H9 (cell line): ENCODE measurements around the gene LHFPL5. TPM values are rescaled to one million over a fixed set of nuclear protein-coding genes. Genes with fewer than 3 reads are reported as not detected.

Source experiments
- DNase-seq: peaks from one replicate; pipeline ENCODE4 v3.0.0-alpha.2; 2017
- H2AFZ ChIP-seq: one replicate; pipeline ENCODE4 v1.6.1; 2013; ENCODE audit warnings: mild to moderate bottlenecking, low read length, control low read depth, moderate library complexity
- H2AK5ac ChIP-seq: 2 replicates; pipeline ENCODE4 v1.6.1; 2013; ENCODE audit warnings: low read length, control low read depth, mixed read lengths; ENCODE audit not compliant: insufficient read length
- H2BK120ac ChIP-seq: one replicate; pipeline ENCODE4 v1.6.1; 2013; ENCODE audit warnings: low read depth, mild to moderate bottlenecking, low read length, control low read depth, inconsistent platforms; ENCODE audit not compliant: poor library complexity, severe bottlenecking
- H2BK12ac ChIP-seq: 2 replicates; pipeline ENCODE4 v1.6.1; 2013; ENCODE audit warnings: low read length, control low read depth, mixed read lengths, low read depth; ENCODE audit not compliant: insufficient read length
- H2BK15ac ChIP-seq: 2 replicates; pipeline ENCODE4 v1.6.1; 2013; ENCODE audit warnings: low read depth, low read length, control low read depth
- H2BK20ac ChIP-seq: one replicate; pipeline ENCODE4 v1.6.1; 2013; ENCODE audit warnings: low read depth, mild to moderate bottlenecking, low read length, control low read depth, inconsistent platforms; ENCODE audit not compliant: poor library complexity, severe bottlenecking
- H2BK5ac ChIP-seq: 2 replicates; pipeline ENCODE4 v1.6.1; 2013; ENCODE audit warnings: low read length, control low read depth, mixed read lengths; ENCODE audit not compliant: insufficient read length
- H3K14ac ChIP-seq: 2 replicates; pipeline ENCODE4 v1.6.1; 2013; ENCODE audit warnings: low read length, control low read depth; ENCODE audit not compliant: insufficient read depth
- H3K18ac ChIP-seq: 2 replicates; pipeline ENCODE4 v1.6.1; 2013; ENCODE audit warnings: low read depth, mild to moderate bottlenecking, mixed read lengths, low read length, control low read depth; ENCODE audit not compliant: insufficient read length
- H3K23ac ChIP-seq: 2 replicates; pipeline ENCODE4 v1.6.1; 2013; ENCODE audit warnings: low read length, control low read depth, mixed read lengths, low read depth; ENCODE audit not compliant: insufficient read length
- H3K23me2 ChIP-seq: 2 replicates; pipeline ENCODE4 v1.6.1; 2013; ENCODE audit warnings: low read depth, mild to moderate bottlenecking, mixed read lengths, low read length, control low read depth; ENCODE audit not compliant: insufficient read length, poor library complexity, severe bottlenecking
- H3K27ac ChIP-seq: 2 replicates; pipeline ENCODE4 v1.5.1; 2013; ENCODE audit warnings: low read length, control low read depth, mixed read lengths, low read depth; ENCODE audit not compliant: insufficient read length
- H3K27me3 ChIP-seq: 2 replicates; pipeline ENCODE4 v1.6.1; 2013; ENCODE audit warnings: low read length, control low read depth, inconsistent platforms; ENCODE audit not compliant: insufficient read depth
- H3K4ac ChIP-seq: 2 replicates; pipeline ENCODE4 v1.6.1; 2013; ENCODE audit warnings: low read depth, mild to moderate bottlenecking, control low read depth, inconsistent platforms, low read length, moderate library complexity
- H3K4me1 ChIP-seq: 2 replicates; pipeline ENCODE4 v1.6.1; 2013; ENCODE audit warnings: low read length, control low read depth, inconsistent platforms; ENCODE audit not compliant: insufficient read depth
- H3K4me2 ChIP-seq: 2 replicates; pipeline ENCODE4 v1.6.1; 2013; ENCODE audit warnings: low read length, control low read depth, mixed read lengths; ENCODE audit not compliant: insufficient read length, insufficient read depth
- H3K56ac ChIP-seq: 2 replicates; pipeline ENCODE4 v1.6.1; 2013; ENCODE audit warnings: low read depth, mild to moderate bottlenecking, mixed read lengths, low read length, control low read depth; ENCODE audit not compliant: insufficient read length
- H3K79me1 ChIP-seq: 2 replicates; pipeline ENCODE4 v1.6.1; 2013; ENCODE audit warnings: low read depth, mild to moderate bottlenecking, moderate library complexity, low read length, control low read depth, inconsistent platforms; ENCODE audit not compliant: insufficient read depth, poor library complexity, severe bottlenecking
- H3K79me2 ChIP-seq: 2 replicates; pipeline ENCODE4 v1.6.1; 2013; ENCODE audit warnings: low read length, control low read depth, inconsistent platforms; ENCODE audit not compliant: insufficient read depth
- H3K9ac ChIP-seq: 2 replicates; pipeline ENCODE4 v1.6.1; 2013; ENCODE audit warnings: low read length, control low read depth, mixed read lengths; ENCODE audit not compliant: insufficient read length; ENCODE audit errors: extremely low read depth
- H3K9me3 ChIP-seq: one replicate; pipeline ENCODE4 v1.6.1; 2013; ENCODE audit warnings: low read depth, low read length, inconsistent platforms; ENCODE audit not compliant: control insufficient read depth
- H3T11ph ChIP-seq: one replicate; pipeline ENCODE4 v1.6.1; 2013; ENCODE audit warnings: mild to moderate bottlenecking, low read length, control low read depth, inconsistent platforms
- H4K20me1 ChIP-seq: one replicate; pipeline ENCODE4 v1.6.1; 2013; ENCODE audit not compliant: control insufficient read depth, insufficient read length, insufficient read depth
- H4K5ac ChIP-seq: 2 replicates; pipeline ENCODE4 v1.6.1; 2013; ENCODE audit warnings: low read depth, mild to moderate bottlenecking, mixed read lengths, low read length, control low read depth; ENCODE audit not compliant: insufficient read length
- H4K8ac ChIP-seq: replicated peaks from 2 replicates; pipeline ENCODE4 v1.6.1; 2013; ENCODE audit warnings: low read length, control low read depth, mixed read lengths, low read depth; ENCODE audit not compliant: insufficient read length
- H4K91ac ChIP-seq: 2 replicates; pipeline ENCODE4 v1.6.1; 2013; ENCODE audit warnings: low read depth, mild to moderate bottlenecking, moderate library complexity, mixed read lengths, low read length, control low read depth; ENCODE audit not compliant: insufficient read length
- H3K27ac Mint-ChIP-seq, 3 experiments: 2 replicates in 2 of 3; 3 replicates in 1 of 3; pipeline ENCODE4 v1.8.0; 2020 to 2021; ENCODE audit warnings: mixed read lengths in 3 of 3, mild to moderate bottlenecking in 1 of 3, moderate library complexity in 1 of 3
- H3K27me3 Mint-ChIP-seq: 2 replicates; pipeline ENCODE4 v1.8.0; 2021; ENCODE audit warnings: low read depth, mild to moderate bottlenecking, moderate library complexity, mixed read lengths
- H3K36me3 Mint-ChIP-seq, 3 experiments: 2 replicates in 2 of 3; 3 replicates in 1 of 3; pipeline ENCODE4 v1.8.0; 2020 to 2021; ENCODE audit warnings: low read depth in 3 of 3, mixed read lengths in 3 of 3; ENCODE audit not compliant: insufficient read depth in 1 of 3
- H3K4me1 Mint-ChIP-seq, 2 experiments: 2 replicates each; pipeline ENCODE4 v1.8.0; 2020; ENCODE audit warnings: mixed read lengths in 2 of 2
- H3K4me3 Mint-ChIP-seq, 2 experiments: 2 replicates in 1 of 2; 3 replicates in 1 of 2; pipeline ENCODE4 v1.8.0; 2020 to 2021; ENCODE audit warnings: mild to moderate bottlenecking in 2 of 2, mixed read lengths in 2 of 2, moderate library complexity in 1 of 2
- H3K9me3 Mint-ChIP-seq, 2 experiments: 2 replicates in 1 of 2; 3 replicates in 1 of 2; pipeline ENCODE4 v1.8.0; 2020; ENCODE audit warnings: mild to moderate bottlenecking in 2 of 2, mixed read lengths in 2 of 2, moderate library complexity in 1 of 2
- CTCF ChIP-seq: fragments of 200-600 bp; sonication (generic); conservative IDR thresholded peaks from 3 replicates; pipeline ENCODE4 v1.8.0; 2021; ENCODE audit warnings: antibody characterized with exemption, mild to moderate bottlenecking
- WGBS: extraction: QIAGEN DNeasy Blood & Tissue Kit; methylation state at CpG from one replicate; pipeline ENCODE4 v1.1.7; 2013; ENCODE audit warnings: missing lambda C conversion rate, low lambda C conversion rate, mixed read lengths; ENCODE audit not compliant: insufficient read length; ENCODE audit errors: extremely low coverage; 5-methylcytosine and 5-hydroxymethylcytosine counted together
- total RNA-seq: library from RNA; stranded (reverse); gene quantifications from 2 replicates; pipeline ENCODE4 v1.2.1, GENCODE V29; 2021

Gene LHFPL5
- total RNA-seq, 1 experiment from 2014 or later, result not detected

DNA sequence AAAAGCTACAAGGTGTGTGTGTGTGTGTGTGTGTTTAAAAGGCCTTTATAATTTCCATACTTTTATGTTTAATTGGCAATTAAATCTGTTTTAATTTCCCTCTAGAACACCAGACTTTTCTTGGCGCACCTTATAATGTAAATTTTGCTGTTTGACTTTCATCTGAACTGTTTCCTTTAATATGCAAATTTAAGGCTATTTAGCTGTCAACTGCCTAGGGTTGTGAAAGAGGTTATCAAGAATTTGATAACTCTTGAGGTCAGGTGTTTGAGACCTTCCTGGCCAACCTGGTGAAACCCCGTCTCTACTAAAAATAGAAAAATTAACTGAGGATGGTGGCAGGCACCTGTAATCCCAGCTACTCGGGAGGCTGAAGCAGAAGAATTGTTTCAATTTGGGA, 4.0 kb upstream of the LHFPL5 start:
- no peak overlapping the region for H3K4ac ChIP-seq
- no peak overlapping the region for H4K5ac ChIP-seq
- peaks cover 5% of the 10 kb centered on the region; the same call in 1 of the 2 replicates for H3K4me1 ChIP-seq
- no peak for TF ChIP-seq CTCF
- no peaks in the 10 kb centered on the region for H3K79me1 ChIP-seq
- no peak overlapping the region for H3T11ph ChIP-seq
- H3K36me3 Mint-ChIP-seq, result peaks cover 0 to 2% (median 0%) of the 10 kb centered on the region in 3 experiments; a peak in 1 of 7 replicates
- H3K14ac ChIP-seq, result no peak overlapping the region
- H3K27ac ChIP-seq, result no peak overlapping the region
- no peak overlapping the region for H3K23ac ChIP-seq
- no peaks in the 10 kb centered on the region for H3K27me3 ChIP-seq
- H4K8ac ChIP-seq, result no peak overlapping the region
- no peak overlapping the region for H4K91ac ChIP-seq
- no peak overlapping the region for H2BK120ac ChIP-seq
- no peak overlapping the region for H2BK20ac ChIP-seq
- no peaks in the 10 kb centered on the region; a peak in 1 of 5 replicates for H3K9me3 Mint-ChIP-seq
- H3K18ac ChIP-seq, result no peak overlapping the region
- H3K27ac Mint-ChIP-seq, result peak overlapping the region in 1 of 3 experiments; percentile 48; a peak in 1 of 7 replicates
- WGBS, result no CpG with 5 or more reads among the region's 3 CpGs
- no peak overlapping the region for H2AFZ ChIP-seq
- H2AK5ac ChIP-seq, result no peak overlapping the region
- H3K9me3 ChIP-seq, result no peaks in the 10 kb centered on the region
- no peaks in the 10 kb centered on the region for H3K23me2 ChIP-seq
- H3K4me1 Mint-ChIP-seq, result peaks cover 25 to 31% of the 10 kb centered on the region in 2 experiments
- H2BK15ac ChIP-seq, result no peak overlapping the region
- H3K4me3 Mint-ChIP-seq, result no peak overlapping the region
- no peak for DNase-seq
- H3K27me3 Mint-ChIP-seq, result peaks cover 4% of the 10 kb centered on the region; the same call in 1 of the 2 replicates
- H4K20me1 ChIP-seq, result no peaks in the 10 kb centered on the region
- H2BK12ac ChIP-seq, result no peak overlapping the region
- no peak overlapping the region for H3K56ac ChIP-seq
- no peak overlapping the region for H2BK5ac ChIP-seq
- no peak overlapping the region for H3K4me2 ChIP-seq
- H3K9ac ChIP-seq, result no peak overlapping the region
- H3K79me2 ChIP-seq, result no peaks in the 10 kb centered on the region
